CD4-positive, alpha-beta T cell (primary cell): ENCODE results near the gene DLG1. TPM values are rescaled to one million over a fixed set of nuclear protein-coding genes. Genes with fewer than 3 reads are reported as not detected.
"Not testable (repeated sequence)": the region's sequence is repeated elsewhere in the genome, so short reads cannot be mapped to it uniquely, and the experiment has no call there.

ENCODE experiments used
- ATAC-seq: fragments of 200-7000 bp; cut with Tn5 transposase; one replicate; pipeline ENCODE4 v1.10.0; 2022; ENCODE audit warnings: mild to moderate bottlenecking; ENCODE audit not compliant: poor library complexity
- CTCF ChIA-PET: fragments of 350-600 bp; sonication (Branson Sonifier 250); formaldehyde crosslinking; loops from one replicate; lab custom pipeline; 2021; ENCODE audit warnings: antibody characterized with exemption, inconsistent platforms; lab: Charles Lee
- POLR2A ChIA-PET: fragments of 350-600 bp; sonication (Branson Sonifier 250); formaldehyde crosslinking; loops from one replicate; lab custom pipeline; 2021; ENCODE audit warnings: antibody characterized with exemption, inconsistent platforms; lab: Charles Lee
- DNase-seq, 14 experiments: peaks; one replicate each; pipeline ENCODE4 v3.0.0-alpha.2; 2013 to 2020; ENCODE audit warnings: mixed read lengths in 2 of 14
- H3K27ac ChIP-seq, 2 donors: one replicate each; pipeline versions ENCODE4 v1.5.1 to v1.7.0; 2013; ENCODE audit warnings: low read length in 2 of 2, low read depth in 1 of 2, mild to moderate bottlenecking in 1 of 2
- H3K27me3 ChIP-seq, 2 experiments: 1 replicate in 1 of 2; 2 replicates in 1 of 2; pipeline versions ENCODE4 v1.6.1 to v1.7.0; 2013; ENCODE audit warnings: low read length in 2 of 2, control low read depth in 1 of 2, mild to moderate bottlenecking in 1 of 2, moderate library complexity in 1 of 2; ENCODE audit not compliant: insufficient read depth in 2 of 2, control insufficient read depth in 1 of 2
- H3K36me3 ChIP-seq: one replicate; pipeline ENCODE4 v1.6.1; 2013; ENCODE audit warnings: low read length, control low read depth; ENCODE audit not compliant: insufficient read depth
- H3K4me1 ChIP-seq: one replicate; pipeline ENCODE4 v1.6.1; 2013; ENCODE audit warnings: low read length, control low read depth; ENCODE audit not compliant: insufficient read depth
- H3K4me3 ChIP-seq: one replicate; pipeline ENCODE4 v1.5.1; 2013; ENCODE audit warnings: mild to moderate bottlenecking, low read length, moderate library complexity
- H3K9me3 ChIP-seq, 2 experiments: 1 replicate in 1 of 2; 2 replicates in 1 of 2; pipeline versions ENCODE4 v1.6.1 to v1.7.0; 2013; ENCODE audit warnings: low read length in 2 of 2, mild to moderate bottlenecking in 2 of 2, control low read depth in 1 of 2, moderate library complexity in 1 of 2; ENCODE audit not compliant: control insufficient read depth in 1 of 2, insufficient read depth in 1 of 2
- H3K27ac Mint-ChIP-seq: one replicate; pipeline ENCODE4 v1.8.0; 2020; ENCODE audit warnings: mixed read lengths
- H3K27me3 Mint-ChIP-seq: one replicate; pipeline ENCODE4 v1.8.0; 2021; ENCODE audit warnings: mixed read lengths
- H3K36me3 Mint-ChIP-seq: one replicate; pipeline ENCODE4 v1.8.0; 2021; ENCODE audit warnings: low read depth, mixed read lengths
- H3K4me1 Mint-ChIP-seq: one replicate; pipeline ENCODE4 v1.8.0; 2021; ENCODE audit warnings: low read depth, mixed read lengths
- H3K4me3 Mint-ChIP-seq: one replicate; pipeline ENCODE4 v1.8.0; 2020; ENCODE audit warnings: mild to moderate bottlenecking, mixed read lengths
- H3K9me3 Mint-ChIP-seq: one replicate; pipeline ENCODE4 v1.8.0; 2020; ENCODE audit warnings: mixed read lengths
- CTCF ChIP-seq: fragments of 200-600 bp; IDR thresholded peaks from one replicate; pipeline ENCODE4 v1.8.0; 2022; ENCODE audit warnings: antibody characterized with exemption, mild to moderate bottlenecking
- intact Hi-C, 2 experiments: fragments of 100-400 bp; cut with DNase I in 1 of 2; cut with micrococcal nuclease in 1 of 2; formaldehyde crosslinking; loops; one replicate each; pipeline versions ENCODE4 v1.15.1 to v1.9.0; 2023 to 2025; cut with DNase I, micrococcal nuclease
- total RNA-seq, 174 experiments: library from RNA in 2 of 174; stranded (reverse) in 2 of 174; gene quantifications; one replicate each; pipeline ENCODE4 v1.2.3 and lab custom pipeline; 2021 to 2026

DLG1 gene
- total RNA-seq, 2 experiments from 2014 or later: 86.8 to 91.8 TPM

- Mint-ChIP-seq H3K4me3 (no peak overlapping the region), H3K4me1 (no peaks in the 10 kb centered on the region), H3K27me3 (no peaks in the 10 kb centered on the region), H3K9me3 (no peaks in the 10 kb centered on the region), H3K27ac (no peak overlapping the region), H3K36me3 (peaks cover 81% of the 10 kb centered on the region)
- DNase-seq (no peak), ATAC-seq (no peak)
- intact Hi-C loops: no loop called here
- ChIA-PET CTCF (no interaction called here), POLR2A (no interaction called here)
- Histone ChIP-seq H3K4me1 (no peaks in the 10 kb centered on the region), H3K4me3 (no peak overlapping the region), H3K9me3 (no peaks in the 10 kb centered on the region), H3K36me3 (peaks cover 63% of the 10 kb centered on the region), H3K27ac (no peak overlapping the region), H3K27me3 (no peaks in the 10 kb centered on the region)
- no peak for TF ChIP-seq CTCF
Observed at GRCh38 chr3:197062446-197062845, 236.0 kb downstream of the DLG1 start.

- H3K9me3 ChIP-seq, CTCF ChIA-PET, intact Hi-C loops, H3K27me3 Mint-ChIP-seq, H3K4me3 Mint-ChIP-seq, H3K4me3 ChIP-seq, ATAC-seq, POLR2A ChIA-PET, H3K27ac Mint-ChIP-seq, H3K4me1 ChIP-seq, H3K27me3 ChIP-seq, H3K27ac ChIP-seq, DNase-seq, H3K4me1 Mint-ChIP-seq, H3K9me3 Mint-ChIP-seq: not testable (repeated sequence)
- H3K36me3 ChIP-seq: peaks cover 30% of the 10 kb centered on the region
- H3K36me3 Mint-ChIP-seq: peaks cover 76% of the 10 kb centered on the region
Observed at GRCh38 chr3:197051637-197052036, 246.8 kb downstream of the DLG1 start.

- Mint-ChIP-seq H3K36me3 (peaks cover 76% of the 10 kb centered on the region), H3K27me3 (no peaks in the 10 kb centered on the region), H3K27ac (no peak overlapping the region), H3K9me3 (no peaks in the 10 kb centered on the region), H3K4me1 (no peaks in the 10 kb centered on the region), H3K4me3 (no peak overlapping the region)
- intact Hi-C loops: no loop called here
- H3K9me3 ChIP-seq: no peaks in the 10 kb centered on the region
- POLR2A ChIA-PET: no interaction called here
- no peaks in the 10 kb centered on the region for H3K27me3 ChIP-seq
- no peaks in the 10 kb centered on the region for H3K4me1 ChIP-seq
- no peak for ATAC-seq
- peaks cover 31% of the 10 kb centered on the region for H3K36me3 ChIP-seq
- no peak overlapping the region for H3K4me3 ChIP-seq
- no peak for TF ChIP-seq CTCF
- no peak for DNase-seq
- no peak overlapping the region for H3K27ac ChIP-seq
- CTCF ChIA-PET: no interaction called here
Observed at GRCh38 chr3:197050511-197050910, 247.9 kb downstream of the DLG1 start.

GRCh38 chr3:197042539-197042938 lies 255.9 kb downstream of the DLG1 start:
- no peaks in the 10 kb centered on the region for H3K4me1 Mint-ChIP-seq
- Histone ChIP-seq H3K9me3 (no peaks in the 10 kb centered on the region), H3K36me3 (peaks cover 19% of the 10 kb centered on the region), H3K27me3 (no peaks in the 10 kb centered on the region), H3K4me3 (no peak overlapping the region), H3K4me1 (no peaks in the 10 kb centered on the region), H3K27ac (no peak overlapping the region)
- no peak for DNase-seq
- H3K36me3 Mint-ChIP-seq: peaks cover 38% of the 10 kb centered on the region
- H3K9me3 Mint-ChIP-seq: no peaks in the 10 kb centered on the region
- intact Hi-C loops: no loop called here
- no peak overlapping the region for H3K27ac Mint-ChIP-seq
- CTCF ChIA-PET: interaction anchor here (1.9 kb wide), 1 partner anchor 14 kb away, joined by 6 read pairs; the partner anchor contains the start of gene MELTF
- POLR2A ChIA-PET: no interaction called here
- H3K27me3 Mint-ChIP-seq: no peaks in the 10 kb centered on the region
- ATAC-seq: no peak
- no peak for TF ChIP-seq CTCF
- H3K4me3 Mint-ChIP-seq: no peak overlapping the region
